ENCODE results near the gene ZNF142.

The ZNF142 gene, protein sequence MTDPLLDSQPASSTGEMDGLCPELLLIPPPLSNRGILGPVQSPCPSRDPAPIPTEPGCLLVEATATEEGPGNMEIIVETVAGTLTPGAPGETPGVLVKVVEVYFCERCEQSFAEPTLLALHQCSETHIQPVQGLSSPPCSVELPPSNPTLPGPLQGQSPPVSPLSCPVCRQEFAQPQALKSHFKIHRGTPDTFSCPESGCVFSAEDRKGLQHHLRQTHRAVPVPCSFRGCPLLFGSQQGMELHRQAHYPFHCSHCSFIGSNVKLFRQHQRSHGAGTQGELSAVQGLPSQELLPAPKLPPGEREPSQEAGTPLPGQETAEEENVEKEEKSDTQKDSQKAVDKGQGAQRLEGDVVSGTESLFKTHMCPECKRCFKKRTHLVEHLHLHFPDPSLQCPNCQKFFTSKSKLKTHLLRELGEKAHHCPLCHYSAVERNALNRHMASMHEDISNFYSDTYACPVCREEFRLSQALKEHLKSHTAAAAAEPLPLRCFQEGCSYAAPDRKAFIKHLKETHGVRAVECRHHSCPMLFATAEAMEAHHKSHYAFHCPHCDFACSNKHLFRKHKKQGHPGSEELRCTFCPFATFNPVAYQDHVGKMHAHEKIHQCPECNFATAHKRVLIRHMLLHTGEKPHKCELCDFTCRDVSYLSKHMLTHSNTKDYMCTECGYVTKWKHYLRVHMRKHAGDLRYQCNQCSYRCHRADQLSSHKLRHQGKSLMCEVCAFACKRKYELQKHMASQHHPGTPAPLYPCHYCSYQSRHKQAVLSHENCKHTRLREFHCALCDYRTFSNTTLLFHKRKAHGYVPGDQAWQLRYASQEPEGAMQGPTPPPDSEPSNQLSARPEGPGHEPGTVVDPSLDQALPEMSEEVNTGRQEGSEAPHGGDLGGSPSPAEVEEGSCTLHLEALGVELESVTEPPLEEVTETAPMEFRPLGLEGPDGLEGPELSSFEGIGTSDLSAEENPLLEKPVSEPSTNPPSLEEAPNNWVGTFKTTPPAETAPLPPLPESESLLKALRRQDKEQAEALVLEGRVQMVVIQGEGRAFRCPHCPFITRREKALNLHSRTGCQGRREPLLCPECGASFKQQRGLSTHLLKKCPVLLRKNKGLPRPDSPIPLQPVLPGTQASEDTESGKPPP (N-terminal part only)

DNA sequence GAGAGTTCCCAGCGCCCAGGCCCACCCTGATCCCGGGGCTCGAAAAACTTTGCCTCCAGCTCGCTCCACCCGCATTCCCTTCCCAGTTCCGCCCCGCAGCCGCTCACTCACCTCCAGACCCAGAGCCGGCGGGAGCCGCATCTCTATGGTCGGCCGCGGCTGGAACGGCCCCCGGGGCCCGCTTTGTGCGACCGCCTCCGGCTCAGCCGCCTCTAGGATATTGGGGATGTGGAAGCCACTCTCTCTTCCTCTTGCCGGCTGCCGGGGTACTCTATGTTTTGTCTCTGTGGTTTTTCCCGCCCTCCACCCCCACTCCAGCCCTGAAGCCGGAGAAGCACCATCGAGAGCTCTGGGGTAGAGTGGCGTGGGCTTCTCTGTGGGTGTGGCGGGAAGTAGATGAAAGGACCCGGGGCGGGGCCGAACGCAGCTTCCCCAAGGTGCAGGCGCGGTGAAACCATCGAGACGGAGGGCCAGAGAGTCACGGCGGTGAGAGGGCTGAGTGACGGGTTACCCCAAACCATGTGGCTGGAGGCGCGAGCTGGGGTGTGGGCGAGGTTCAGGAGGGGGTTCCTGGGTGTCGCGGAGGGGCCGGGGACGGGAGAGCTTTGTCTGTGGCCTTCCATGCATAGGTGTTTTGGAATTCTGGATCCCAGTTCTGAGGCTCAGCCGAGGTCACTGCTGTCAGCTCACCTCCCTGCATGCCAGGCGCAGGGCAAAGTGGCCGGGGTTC lies at the start of gene ZNF142, which contains the start of gene BCS1L:
ZNF142 (minus strand) TSS at position 366 of the 730 bp plus-strand sequence. CDS start 3,194 bp downstream, outside the sequence.
BCS1L (plus strand) TSS at position 426 of the 730 bp plus-strand sequence. CDS start 1,305 bp downstream, outside the sequence.
- peak within 1 kb of the TSS; percentile 76 for H3K27ac ChIP-seq
- TF ChIP-seq, protein P1, sequence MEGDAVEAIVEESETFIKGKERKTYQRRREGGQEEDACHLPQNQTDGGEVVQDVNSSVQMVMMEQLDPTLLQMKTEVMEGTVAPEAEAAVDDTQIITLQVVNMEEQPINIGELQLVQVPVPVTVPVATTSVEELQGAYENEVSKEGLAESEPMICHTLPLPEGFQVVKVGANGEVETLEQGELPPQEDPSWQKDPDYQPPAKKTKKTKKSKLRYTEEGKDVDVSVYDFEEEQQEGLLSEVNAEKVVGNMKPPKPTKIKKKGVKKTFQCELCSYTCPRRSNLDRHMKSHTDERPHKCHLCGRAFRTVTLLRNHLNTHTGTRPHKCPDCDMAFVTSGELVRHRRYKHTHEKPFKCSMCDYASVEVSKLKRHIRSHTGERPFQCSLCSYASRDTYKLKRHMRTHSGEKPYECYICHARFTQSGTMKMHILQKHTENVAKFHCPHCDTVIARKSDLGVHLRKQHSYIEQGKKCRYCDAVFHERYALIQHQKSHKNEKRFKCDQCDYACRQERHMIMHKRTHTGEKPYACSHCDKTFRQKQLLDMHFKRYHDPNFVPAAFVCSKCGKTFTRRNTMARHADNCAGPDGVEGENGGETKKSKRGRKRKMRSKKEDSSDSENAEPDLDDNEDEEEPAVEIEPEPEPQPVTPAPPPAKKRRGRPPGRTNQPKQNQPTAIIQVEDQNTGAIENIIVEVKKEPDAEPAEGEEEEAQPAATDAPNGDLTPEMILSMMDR (conservative IDR thresholded peaks at IDR 0.05): no peak

DNA sequence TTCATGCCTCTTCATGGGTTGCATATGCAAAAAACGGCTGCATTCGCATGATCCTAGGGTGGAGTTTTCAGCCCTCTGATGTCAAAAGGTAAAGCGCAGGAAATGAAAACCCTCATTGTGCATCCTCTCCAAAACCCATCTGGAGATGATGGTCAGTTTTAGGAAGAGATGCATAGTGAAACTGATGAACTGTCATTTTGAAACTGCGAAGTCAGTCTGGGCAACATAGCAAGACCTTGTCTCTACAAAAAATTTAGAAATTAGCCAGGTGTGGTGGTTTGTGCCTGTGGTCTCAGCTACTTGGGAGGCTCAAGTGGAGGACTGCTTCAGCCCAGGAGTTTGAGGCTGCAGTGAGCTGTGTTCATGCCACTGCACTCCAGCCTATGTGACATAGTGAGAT lies 48.7 kb upstream of the ZNF142 start:
- no peak overlapping the region for H3K27ac ChIP-seq
- TF ChIP-seq, protein P1 (conservative IDR thresholded peaks at IDR 0.05): no peak

- TF ChIP-seq, protein P1 (conservative IDR thresholded peaks at IDR 0.05): no peak
- no peak overlapping the region for H3K27ac ChIP-seq
Measured at GRCh38 chr2:218703341-218703740, 43.9 kb upstream of the ZNF142 start.

DNA sequence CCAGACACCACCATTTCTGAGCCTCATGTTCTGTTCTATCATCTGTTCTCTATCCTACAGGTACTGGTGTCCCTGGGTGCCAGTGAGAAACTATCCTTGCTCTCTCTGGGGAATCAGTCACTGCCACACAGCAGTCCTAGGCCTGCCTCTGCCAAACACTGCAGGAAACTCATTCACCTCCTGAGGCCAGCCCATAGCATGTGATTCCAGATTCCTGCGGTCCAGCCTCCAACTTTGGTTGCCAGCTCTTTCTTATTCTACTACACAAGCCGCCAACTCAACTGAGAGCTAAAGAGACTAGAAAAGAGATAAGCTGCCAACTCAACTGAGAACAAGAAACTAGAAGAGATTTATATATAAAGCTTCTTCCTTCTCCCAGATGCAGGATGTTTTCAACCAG lies 42.4 kb upstream of the ZNF142 start:
- H3K27ac ChIP-seq: no peak overlapping the region
- TF ChIP-seq, protein P1 (conservative IDR thresholded peaks at IDR 0.05): no peak

GRCh38 chr2:218698885-218699284 lies 39.5 kb upstream of the ZNF142 start:
- H3K27ac ChIP-seq: no peak overlapping the region
- TF ChIP-seq, protein P1 (conservative IDR thresholded peaks at IDR 0.05): no peak

- TF ChIP-seq, protein P1 (conservative IDR thresholded peaks at IDR 0.05): no peak
- no peak overlapping the region for H3K27ac ChIP-seq
Measured at GRCh38 chr2:218694405-218695145, 35.2 kb upstream of the ZNF142 start.

All from VCaP (cell line).